Measurements from ENCODE around the gene STARD5.

The STARD5 gene

GRCh38 chr15:81264072-81264857 lies 59.7 kb downstream of the STARD5 start:
- Histone ChIP-seq H3K27ac (ENCODE audit: low read length, poor library complexity, severe bottlenecking) (no peak overlapping the region), H3K4ac (ENCODE audit: low read depth in 1 of 2, low read length in 2 of 2) (no peak overlapping the region), H3K18ac (ENCODE audit: low read depth in 1 of 2, low read length in 2 of 2) (no peak overlapping the region), H2AFZ (ENCODE audit: low read depth, low read length) (no peak overlapping the region), H3K14ac (ENCODE audit: low read length in 2 of 2) (no peak overlapping the region), H2BK12ac (ENCODE audit: low read length in 2 of 2) (no peak overlapping the region), H4K8ac (ENCODE audit: low read length) (no peak overlapping the region), H3K23ac (ENCODE audit: low read length in 2 of 2) (no peak overlapping the region), H3K9ac (ENCODE audit: low read length) (no peak overlapping the region), H3K4me1 (ENCODE audit: control insufficient read depth, insufficient read depth, low read depth, low read length) (peaks cover 4% of the 10 kb centered on the region), H3K9me3 (ENCODE audit: control insufficient read depth, low read length) (no peaks in the 10 kb centered on the region), H3K79me1 (replicated peaks; ENCODE audit: low read length, poor library complexity, severe bottlenecking) (no peaks in the 10 kb centered on the region), H3K36me3 (ENCODE audit: control insufficient read depth in 1 of 2, insufficient read depth in 2 of 2, low read depth in 1 of 2, low read length in 2 of 2) (no peaks in the 10 kb centered on the region), H2AK5ac (ENCODE audit: low read length, severe bottlenecking) (no peak overlapping the region), H2BK5ac (ENCODE audit: low read depth, low read length, poor library complexity, severe bottlenecking) (no peak overlapping the region), H3K4me2 (ENCODE audit: low read length, poor library complexity, severe bottlenecking) (no peak overlapping the region), H3K4me3 (ENCODE audit: insufficient read depth in 1 of 2, low read depth in 1 of 2, low read length in 2 of 2) (no peak overlapping the region), H4K91ac (ENCODE audit: low read length) (no peak overlapping the region), H3K27me3 (ENCODE audit: control insufficient read depth in 1 of 2, insufficient read depth in 1 of 2, low read length in 2 of 2) (peaks cover 0 to 49% of the 10 kb centered on the region in 2 experiments), H2BK15ac (ENCODE audit: low read depth, poor library complexity, severe bottlenecking) (no peak overlapping the region), H2BK120ac (ENCODE audit: low read depth, low read length) (no peak overlapping the region)
- 89% methylated on average over 5 of the region's 6 CpGs for WGBS
- DNase-seq: no peak

DNA sequence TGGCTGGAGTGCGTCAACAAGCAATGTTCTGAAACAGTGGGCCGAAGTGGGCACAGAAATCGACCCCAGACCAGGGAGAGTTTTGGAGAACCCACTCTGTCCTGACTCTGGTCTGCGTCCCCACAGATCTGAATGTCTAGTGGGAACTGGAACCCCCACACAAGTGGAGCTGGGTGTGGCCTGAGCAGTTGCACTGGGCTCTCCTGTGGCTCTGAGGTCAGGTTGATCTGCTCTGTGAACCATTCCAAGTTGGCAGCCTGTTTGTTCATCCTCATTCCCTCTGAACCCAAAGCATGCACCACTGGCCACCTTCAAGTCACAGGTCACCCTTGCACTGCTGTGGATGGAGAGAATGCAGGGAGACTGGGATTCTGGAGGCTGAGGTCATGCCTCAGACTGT lies 60.5 kb downstream of the STARD5 start:
- H3K4me1 ChIP-seq (ENCODE audit: control insufficient read depth, insufficient read depth, low read depth, low read length): peaks cover 4% of the 10 kb centered on the region
- H4K91ac ChIP-seq (ENCODE audit: low read length): no peak overlapping the region
- no peaks in the 10 kb centered on the region for H3K79me1 ChIP-seq (replicated peaks; ENCODE audit: low read length, poor library complexity, severe bottlenecking)
- no peaks in the 10 kb centered on the region for H3K9me3 ChIP-seq (ENCODE audit: control insufficient read depth, low read length)
- H2BK12ac ChIP-seq (ENCODE audit: low read length in 2 of 2): no peak overlapping the region
- H2AK5ac ChIP-seq (ENCODE audit: low read length, severe bottlenecking): no peak overlapping the region
- H2AFZ ChIP-seq (ENCODE audit: low read depth, low read length): no peak overlapping the region
- no peak overlapping the region for H3K4ac ChIP-seq (ENCODE audit: low read depth in 1 of 2, low read length in 2 of 2)
- H3K9ac ChIP-seq (ENCODE audit: low read length): no peak overlapping the region
- no peaks in the 10 kb centered on the region for H3K36me3 ChIP-seq (ENCODE audit: control insufficient read depth in 1 of 2, insufficient read depth in 2 of 2, low read depth in 1 of 2, low read length in 2 of 2)
- no peak overlapping the region for H2BK15ac ChIP-seq (ENCODE audit: low read depth, poor library complexity, severe bottlenecking)
- DNase-seq: no peak
- no peak overlapping the region for H4K8ac ChIP-seq (ENCODE audit: low read length)
- H3K14ac ChIP-seq (ENCODE audit: low read length in 2 of 2): no peak overlapping the region
- WGBS: 86% methylated on average over 4 of the region's 4 CpGs
- no peak overlapping the region for H2BK5ac ChIP-seq (ENCODE audit: low read depth, low read length, poor library complexity, severe bottlenecking)
- no peak overlapping the region for H3K27ac ChIP-seq (ENCODE audit: low read length, poor library complexity, severe bottlenecking)
- peaks cover 0 to 42% of the 10 kb centered on the region in 2 experiments for H3K27me3 ChIP-seq (ENCODE audit: control insufficient read depth in 1 of 2, insufficient read depth in 1 of 2, low read length in 2 of 2)
- H3K18ac ChIP-seq (ENCODE audit: low read depth in 1 of 2, low read length in 2 of 2): no peak overlapping the region
- no peak overlapping the region for H3K4me2 ChIP-seq (ENCODE audit: low read length, poor library complexity, severe bottlenecking)
- H3K4me3 ChIP-seq (ENCODE audit: insufficient read depth in 1 of 2, low read depth in 1 of 2, low read length in 2 of 2): no peak overlapping the region
- H2BK120ac ChIP-seq (ENCODE audit: low read depth, low read length): no peak overlapping the region
- H3K23ac ChIP-seq (ENCODE audit: low read length in 2 of 2): no peak overlapping the region

DNA sequence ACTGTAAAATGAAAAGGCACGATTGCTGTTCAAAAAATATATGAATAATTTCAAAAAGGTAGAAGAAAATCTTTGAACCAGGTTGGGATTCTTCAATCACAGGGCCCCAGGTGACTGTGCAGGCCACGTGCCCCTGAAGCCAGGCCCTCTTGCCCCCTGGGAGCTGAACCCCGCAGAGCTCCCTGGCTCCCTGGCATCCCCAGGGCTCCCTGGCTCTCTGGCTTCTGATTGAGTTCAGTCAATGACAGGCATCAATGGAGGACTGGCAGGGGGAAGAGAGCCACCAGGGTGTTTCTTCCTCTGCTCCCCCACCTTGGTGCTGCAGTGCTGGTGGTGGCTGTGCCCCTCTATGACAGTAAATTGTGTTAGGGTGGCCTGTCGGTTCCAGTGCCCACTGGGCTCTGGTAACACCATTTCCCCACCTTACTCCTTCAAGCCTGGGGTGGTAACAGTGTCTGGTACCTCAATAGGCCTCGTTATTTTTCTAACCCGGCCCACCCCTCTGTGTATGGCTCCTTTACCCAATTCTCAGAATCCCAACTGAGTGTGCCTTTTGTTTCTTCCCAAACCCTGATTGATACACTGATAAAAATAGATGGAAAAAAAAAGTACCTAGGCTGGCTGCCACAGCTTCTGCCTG lies 62.6 kb downstream of the STARD5 start:
- whole genome bisulfite sequencing: 72% methylated on average over 3 of the region's 6 CpGs
- no peak overlapping the region for H3K18ac ChIP-seq (ENCODE audit: low read depth in 1 of 2, low read length in 2 of 2)
- H3K9ac ChIP-seq (ENCODE audit: low read length): no peak overlapping the region
- no peak for DNase-seq
- H3K27ac ChIP-seq (ENCODE audit: low read length, poor library complexity, severe bottlenecking): no peak overlapping the region
- no peaks in the 10 kb centered on the region for H3K36me3 ChIP-seq (ENCODE audit: control insufficient read depth in 1 of 2, insufficient read depth in 2 of 2, low read depth in 1 of 2, low read length in 2 of 2)
- H3K4me3 ChIP-seq (ENCODE audit: insufficient read depth in 1 of 2, low read depth in 1 of 2, low read length in 2 of 2): no peak overlapping the region
- no peak overlapping the region for H2AFZ ChIP-seq (ENCODE audit: low read depth, low read length)
- H3K4me1 ChIP-seq (ENCODE audit: control insufficient read depth, insufficient read depth, low read depth, low read length): peaks cover 3% of the 10 kb centered on the region
- no peak overlapping the region for H4K91ac ChIP-seq (ENCODE audit: low read length)
- no peak overlapping the region for H3K23ac ChIP-seq (ENCODE audit: low read length in 2 of 2)
- no peak overlapping the region for H2BK120ac ChIP-seq (ENCODE audit: low read depth, low read length)
- no peaks in the 10 kb centered on the region for H3K79me1 ChIP-seq (replicated peaks; ENCODE audit: low read length, poor library complexity, severe bottlenecking)
- H3K4me2 ChIP-seq (ENCODE audit: low read length, poor library complexity, severe bottlenecking): no peak overlapping the region
- no peak overlapping the region for H2AK5ac ChIP-seq (ENCODE audit: low read length, severe bottlenecking)
- H2BK5ac ChIP-seq (ENCODE audit: low read depth, low read length, poor library complexity, severe bottlenecking): no peak overlapping the region
- no peak overlapping the region for H2BK12ac ChIP-seq (ENCODE audit: low read length in 2 of 2)
- H4K8ac ChIP-seq (ENCODE audit: low read length): no peak overlapping the region
- H3K27me3 ChIP-seq (ENCODE audit: control insufficient read depth in 1 of 2, insufficient read depth in 1 of 2, low read length in 2 of 2): peaks cover 0 to 28% of the 10 kb centered on the region in 2 experiments
- no peak overlapping the region for H3K14ac ChIP-seq (ENCODE audit: low read length in 2 of 2)
- H3K4ac ChIP-seq (ENCODE audit: low read depth in 1 of 2, low read length in 2 of 2): no peak overlapping the region
- no peak overlapping the region for H2BK15ac ChIP-seq (ENCODE audit: low read depth, poor library complexity, severe bottlenecking)
- H3K9me3 ChIP-seq (ENCODE audit: control insufficient read depth, low read length): no peaks in the 10 kb centered on the region

GRCh38 chr15:81259760-81260298 lies 64.1 kb downstream of the STARD5 start:
- Histone ChIP-seq H2BK15ac (ENCODE audit: low read depth, poor library complexity, severe bottlenecking) (no peak overlapping the region), H2AFZ (ENCODE audit: low read depth, low read length) (no peak overlapping the region), H3K36me3 (ENCODE audit: control insufficient read depth in 1 of 2, insufficient read depth in 2 of 2, low read depth in 1 of 2, low read length in 2 of 2) (no peaks in the 10 kb centered on the region), H3K27me3 (ENCODE audit: control insufficient read depth in 1 of 2, insufficient read depth in 1 of 2, low read length in 2 of 2) (peaks cover 0 to 24% of the 10 kb centered on the region in 2 experiments), H3K9me3 (ENCODE audit: control insufficient read depth, low read length) (no peaks in the 10 kb centered on the region), H2AK5ac (ENCODE audit: low read length, severe bottlenecking) (no peak overlapping the region), H3K9ac (ENCODE audit: low read length) (no peak overlapping the region), H2BK5ac (ENCODE audit: low read depth, low read length, poor library complexity, severe bottlenecking) (no peak overlapping the region), H3K4me3 (ENCODE audit: insufficient read depth in 1 of 2, low read depth in 1 of 2, low read length in 2 of 2) (no peak overlapping the region), H3K14ac (ENCODE audit: low read length in 2 of 2) (no peak overlapping the region), H4K91ac (ENCODE audit: low read length) (no peak overlapping the region), H2BK120ac (ENCODE audit: low read depth, low read length) (no peak overlapping the region), H3K4me1 (ENCODE audit: control insufficient read depth, insufficient read depth, low read depth, low read length) (no peaks in the 10 kb centered on the region), H2BK12ac (ENCODE audit: low read length in 2 of 2) (no peak overlapping the region), H3K18ac (ENCODE audit: low read depth in 1 of 2, low read length in 2 of 2) (no peak overlapping the region), H3K27ac (ENCODE audit: low read length, poor library complexity, severe bottlenecking) (no peak overlapping the region), H4K8ac (ENCODE audit: low read length) (no peak overlapping the region), H3K79me1 (replicated peaks; ENCODE audit: low read length, poor library complexity, severe bottlenecking) (no peaks in the 10 kb centered on the region), H3K4me2 (ENCODE audit: low read length, poor library complexity, severe bottlenecking) (no peak overlapping the region), H3K23ac (ENCODE audit: low read length in 2 of 2) (peak overlapping the region in 1 of 2 experiments; percentile 34), H3K4ac (ENCODE audit: low read depth in 1 of 2, low read length in 2 of 2) (no peak overlapping the region)
- no peak for DNase-seq
- 81% methylated on average over 4 of the region's 4 CpGs for WGBS
